Upper lobe of left lung (tissue), 6 donors: ENCODE results near the gene XKR7. TPM values are rescaled to one million over a fixed set of nuclear protein-coding genes. Genes with fewer than 3 reads are reported as not detected.

ENCODE experiments used
- ATAC-seq, 2 donors: fragments of 200-7000 bp; cut with Tn5 transposase; one replicate each; pipeline ENCODE4 v1.9.1; 2022; ENCODE audit warnings: mild to moderate bottlenecking in 2 of 2, moderate library complexity in 2 of 2; ENCODE audit not compliant: low FRiP score in 2 of 2
- DNase-seq, 2 donors: peaks; one replicate each; pipeline ENCODE4 v3.0.0-alpha.2; 2019 to 2020
- H3K27ac ChIP-seq, 4 donors: fragments of 200-600 bp; sonication (generic); one replicate each; pipeline ENCODE4 v1.5.1; 2016 to 2019
- H3K27me3 ChIP-seq, 4 donors: fragments of 200-600 bp; sonication (generic); one replicate each; pipeline ENCODE4 v1.5.1; 2017 to 2019
- H3K36me3 ChIP-seq, 4 donors: fragments of 200-600 bp; sonication (generic); one replicate each; pipeline ENCODE4 v1.5.1; 2016 to 2019
- H3K4me1 ChIP-seq, 4 donors: fragments of 200-600 bp; sonication (generic); one replicate each; pipeline ENCODE4 v1.5.1; 2018 to 2019
- H3K4me3 ChIP-seq, 4 donors: fragments of 200-600 bp; sonication (generic); one replicate each; pipeline ENCODE4 v1.5.1; 2017 to 2019; ENCODE audit warnings: mild to moderate bottlenecking in 2 of 4, moderate library complexity in 1 of 4
- H3K9me3 ChIP-seq, 4 donors: fragments of 200-600 bp; sonication (generic); one replicate each; pipeline ENCODE4 v1.5.1; 2018 to 2019
- EP300 ChIP-seq, 4 donors: sonication (generic); formaldehyde crosslinking; IDR thresholded peaks; one replicate each; pipeline ENCODE4 v1.5.1; 2017; ENCODE audit warnings: antibody characterized with exemption in 4 of 4, control low read depth in 2 of 4
- POLR2A ChIP-seq, 4 donors: fragments of 450-650 bp; IDR thresholded peaks; one replicate each; pipeline ENCODE4 v1.5.1; 2016 to 2017; ENCODE audit warnings: antibody characterized with exemption in 4 of 4, mild to moderate bottlenecking in 2 of 4
- POLR2AphosphoS5 ChIP-seq, 2 donors: sonication (generic); formaldehyde crosslinking; IDR thresholded peaks; one replicate each; pipeline ENCODE4 v1.5.1; 2017; ENCODE audit warnings: antibody characterized with exemption in 2 of 2
- WGBS, 2 donors: methylation state at CpG; one replicate each; pipeline ENCODE4 v1.1.5; 2017 to 2018; 5-methylcytosine and 5-hydroxymethylcytosine counted together
- total RNA-seq, 6 donors: library from RNA; depleted of rRNA in 4 of 6; stranded (reverse); fragments of >200 nt in 4 of 6; gene quantifications; one replicate each; pipeline versions ENCODE4 v1.1.0 to v1.2.1, GENCODE V29; 2016 to 2021
- TF ChIP-seq, protein P1 (sequence below), 6 experiments: fragments of 450-650 bp in 4 of 6; fragments of 200-600 bp in 2 of 6; sonication (generic) in 2 of 6; IDR thresholded peaks; one replicate each; pipeline ENCODE4 v1.5.1; 2016 to 2019; ENCODE audit warnings: antibody characterized with exemption in 6 of 6
- donor health status: DM: no; HTN: no; CAD: no; lungs with moderate emphysema.
- donor health status: DM: no; HTN: yes; CAD: no; lungs with severe emphysema.

XKR7 gene
- total RNA-seq, 6 donors from 2014 or later = under 0.01 to 0.07 (median 0.06) TPM; not detected in 3

- Histone ChIP-seq H3K4me1 (peaks cover 2 to 23% (median 16%) of the 10 kb centered on the region in 4 donors), H3K4me3 (no peak overlapping the region), H3K27me3 (peaks cover 0 to 20% (median 9%) of the 10 kb centered on the region in 4 donors), H3K9me3 (no peaks in the 10 kb centered on the region), H3K27ac (peak overlapping the region in 1 of 4 donors; percentile 92), H3K36me3 (no peaks in the 10 kb centered on the region)
- no peak for DNase-seq
- 95 to 96% methylated on average over 4 of the region's 4 CpGs for WGBS, 2 donors
- no peak for TF ChIP-seq POLR2AphosphoS5 (IDR thresholded peaks at IDR 0.05)
- no peak for TF ChIP-seq EP300 (IDR thresholded peaks at IDR 0.05)
- no peak for TF ChIP-seq POLR2A (IDR thresholded peaks at IDR 0.05)
- TF ChIP-seq, protein P1, sequence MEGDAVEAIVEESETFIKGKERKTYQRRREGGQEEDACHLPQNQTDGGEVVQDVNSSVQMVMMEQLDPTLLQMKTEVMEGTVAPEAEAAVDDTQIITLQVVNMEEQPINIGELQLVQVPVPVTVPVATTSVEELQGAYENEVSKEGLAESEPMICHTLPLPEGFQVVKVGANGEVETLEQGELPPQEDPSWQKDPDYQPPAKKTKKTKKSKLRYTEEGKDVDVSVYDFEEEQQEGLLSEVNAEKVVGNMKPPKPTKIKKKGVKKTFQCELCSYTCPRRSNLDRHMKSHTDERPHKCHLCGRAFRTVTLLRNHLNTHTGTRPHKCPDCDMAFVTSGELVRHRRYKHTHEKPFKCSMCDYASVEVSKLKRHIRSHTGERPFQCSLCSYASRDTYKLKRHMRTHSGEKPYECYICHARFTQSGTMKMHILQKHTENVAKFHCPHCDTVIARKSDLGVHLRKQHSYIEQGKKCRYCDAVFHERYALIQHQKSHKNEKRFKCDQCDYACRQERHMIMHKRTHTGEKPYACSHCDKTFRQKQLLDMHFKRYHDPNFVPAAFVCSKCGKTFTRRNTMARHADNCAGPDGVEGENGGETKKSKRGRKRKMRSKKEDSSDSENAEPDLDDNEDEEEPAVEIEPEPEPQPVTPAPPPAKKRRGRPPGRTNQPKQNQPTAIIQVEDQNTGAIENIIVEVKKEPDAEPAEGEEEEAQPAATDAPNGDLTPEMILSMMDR (IDR thresholded peaks at IDR 0.05) = no peak
- no peak for ATAC-seq
Measured at GRCh38 chr20:32050324-32050841, 82.4 kb downstream of the XKR7 start.

GRCh38 chr20:32050851-32051556 is 83.1 kb downstream of the XKR7 start:
- no peaks in the 10 kb centered on the region for H3K9me3 ChIP-seq
- ATAC-seq (peak; percentile 78), DNase-seq (peak; percentile 73 to 77)
- peaks cover 0 to 20% (median 9%) of the 10 kb centered on the region in 4 donors for H3K27me3 ChIP-seq
- H3K27ac ChIP-seq = peak overlapping the region; percentile 83 to 93 (median 92)
- no peaks in the 10 kb centered on the region for H3K36me3 ChIP-seq
- peaks cover 2 to 23% (median 16%) of the 10 kb centered on the region in 4 donors for H3K4me1 ChIP-seq
- peak overlapping the region in 3 of 4 donors; percentile 42 to 51 (median 49) for H3K4me3 ChIP-seq
- WGBS, 2 donors = 15 to 17% methylated on average over 15 to 17 of the region's 17 CpGs
- TF ChIP-seq EP300 (IDR thresholded peaks at IDR 0.05) (no peak), POLR2AphosphoS5 (IDR thresholded peaks at IDR 0.05) (peak; percentile 11 to 35), POLR2A (IDR thresholded peaks at IDR 0.05) (no peak)
- TF ChIP-seq, protein P1 (IDR thresholded peaks at IDR 0.05) = no peak

DNA sequence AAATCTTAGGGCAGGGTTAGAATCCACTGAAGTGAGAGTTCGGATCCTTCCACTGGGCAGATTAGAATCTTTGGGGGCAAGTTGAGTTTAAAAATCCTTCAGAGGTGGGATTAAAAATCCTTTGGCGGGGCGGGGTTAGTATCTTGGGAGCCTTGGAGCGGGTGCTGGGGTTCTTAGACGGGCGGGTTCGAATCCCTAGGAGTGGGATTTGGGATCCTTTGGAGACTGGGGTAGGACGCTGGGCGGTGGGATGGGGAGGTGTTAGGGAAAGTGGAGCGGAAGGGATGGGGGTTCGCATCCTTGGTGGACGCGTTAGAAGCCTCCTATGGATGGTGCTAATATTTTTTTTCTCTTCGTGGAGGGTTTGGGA is 83.8 kb downstream of the XKR7 start:
- DNase-seq (no peak), ATAC-seq (no peak)
- 13 to 20% methylated on average over 13 to 14 of the region's 14 CpGs for WGBS, 2 donors
- H3K4me1 ChIP-seq = peaks cover 2 to 23% (median 16%) of the 10 kb centered on the region in 4 donors
- TF ChIP-seq POLR2AphosphoS5 (IDR thresholded peaks at IDR 0.05) (no peak), EP300 (IDR thresholded peaks at IDR 0.05) (no peak), POLR2A (IDR thresholded peaks at IDR 0.05) (no peak)
- TF ChIP-seq, protein P1 (IDR thresholded peaks at IDR 0.05) = no peak
- H3K27ac ChIP-seq = peak overlapping the region; percentile 83 to 93 (median 92)
- H3K9me3 ChIP-seq = no peaks in the 10 kb centered on the region
- peak overlapping the region in 3 of 4 donors; percentile 42 to 51 (median 49) for H3K4me3 ChIP-seq
- peaks cover 0 to 20% (median 9%) of the 10 kb centered on the region in 4 donors for H3K27me3 ChIP-seq
- H3K36me3 ChIP-seq = no peaks in the 10 kb centered on the region

DNA sequence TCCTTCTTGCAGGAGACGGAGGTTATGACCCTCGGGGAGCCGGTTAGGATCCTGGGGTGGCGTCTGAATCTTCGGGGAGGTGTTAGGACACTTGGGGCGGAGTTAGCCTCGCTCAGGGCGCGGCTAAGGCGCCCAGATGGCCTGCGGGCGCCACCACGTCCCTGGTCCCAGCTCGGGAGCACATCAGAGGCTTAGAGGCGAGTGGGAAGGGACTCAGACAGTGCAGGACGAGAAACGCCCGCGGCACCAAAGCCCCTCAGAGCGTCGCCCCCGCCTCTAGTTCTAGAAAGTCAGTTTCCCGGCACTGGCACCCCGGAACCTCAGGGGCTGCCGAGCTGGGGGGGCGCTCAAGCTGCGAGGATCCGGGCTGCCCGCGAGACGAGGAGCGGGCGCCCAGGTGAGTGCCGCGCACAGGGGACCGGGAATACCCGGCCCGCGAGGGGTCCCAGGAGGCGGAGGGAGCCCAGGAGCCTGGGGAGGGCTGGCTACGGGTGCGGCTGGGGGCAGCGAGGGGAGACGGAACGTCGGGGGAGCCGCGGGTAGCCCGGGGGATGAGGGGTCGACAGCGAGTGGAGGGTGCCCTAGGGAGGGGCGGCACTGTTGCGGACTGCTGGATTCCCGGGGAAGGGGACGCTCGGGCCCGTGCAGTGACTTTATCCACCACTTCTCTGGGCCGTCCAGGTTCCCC is 84.3 kb downstream of the XKR7 start, which contains the start of gene HCK:
HCK (plus strand) TSS at position 153 of the 688 bp plus-strand sequence.
- WGBS, 2 donors = 4 to 5% methylated on average over 24 of the region's 58 CpGs
- H3K36me3 ChIP-seq = no peaks in the 10 kb centered on the region
- peak; percentile 74 to 87 for DNase-seq
- H3K9me3 ChIP-seq = no peaks in the 10 kb centered on the region
- H3K4me3 ChIP-seq = peak within 1 kb of the TSS in 3 of 4 donors; percentile 42 to 51 (median 49)
- ATAC-seq = peak; percentile 75 to 91
- peak within 1 kb of the TSS; percentile 83 to 93 (median 92) for H3K27ac ChIP-seq
- H3K27me3 ChIP-seq = peaks cover 0 to 20% (median 9%) of the 10 kb centered on the region in 4 donors
- peaks cover 2 to 23% (median 16%) of the 10 kb centered on the region in 4 donors for H3K4me1 ChIP-seq
- TF ChIP-seq, protein P1 (IDR thresholded peaks at IDR 0.05) = no peak
- TF ChIP-seq POLR2AphosphoS5 (IDR thresholded peaks at IDR 0.05) (peak in 1 of 2 donors; percentile 13), POLR2A (IDR thresholded peaks at IDR 0.05) (peak in 2 of 4 donors; percentile 35 to 74), EP300 (IDR thresholded peaks at IDR 0.05) (no peak)
